ENCODE measurements around the gene TCEA2.

Gene TCEA2

DNA sequence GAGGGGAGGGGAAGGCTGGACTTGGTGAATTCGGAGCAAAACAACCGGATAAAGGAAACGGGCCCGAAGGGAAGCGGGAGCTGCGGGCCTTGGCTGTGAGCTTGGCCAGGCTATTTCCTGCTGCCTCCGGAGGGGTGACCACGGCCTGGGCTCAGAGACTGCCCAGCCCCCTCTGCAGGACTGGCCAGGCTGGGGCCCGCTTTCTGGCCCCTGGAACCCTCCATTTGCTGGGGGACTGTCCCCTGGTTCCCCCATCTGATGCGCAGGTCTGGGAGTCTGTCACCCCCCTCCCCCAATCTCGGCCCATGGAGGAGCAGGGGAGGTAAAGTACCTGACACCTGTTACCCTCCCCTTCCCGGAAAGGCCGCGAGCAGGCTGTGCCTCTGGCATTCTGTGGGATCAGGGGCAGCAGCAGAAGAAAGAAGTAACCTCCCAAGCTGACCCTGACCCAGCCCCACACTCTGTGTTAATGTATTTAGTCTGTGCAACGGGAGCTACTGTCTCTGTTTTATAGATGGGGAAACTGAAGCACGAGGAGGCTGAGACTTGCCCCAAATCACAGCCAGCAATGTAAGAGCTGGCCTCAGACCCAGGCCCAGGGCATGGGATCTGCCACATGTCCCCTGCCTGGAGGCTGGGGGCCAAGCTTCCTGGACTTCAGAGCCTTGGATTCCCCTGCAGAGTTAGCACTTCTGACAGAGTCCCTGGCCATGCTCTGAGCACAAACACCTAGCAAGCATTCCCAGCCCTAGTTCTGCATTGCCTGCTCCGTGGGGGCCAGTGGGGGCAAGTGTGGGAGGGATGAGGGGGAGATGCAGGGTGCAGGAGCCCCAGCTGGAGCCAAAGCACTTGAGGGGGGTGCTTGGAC, 23.5 kb upstream of the TCEA2 start:
- H3K9ac ChIP-seq (ENCODE audit: low read depth, low read length, poor library complexity, severe bottlenecking) = peak overlapping the region; percentile 77
- H3K79me2 ChIP-seq (ENCODE audit: insufficient read depth, low read length) = no peaks in the 10 kb centered on the region
- peak overlapping the region; percentile 79 for H3K4me3 ChIP-seq (ENCODE audit: low read length, poor library complexity, severe bottlenecking)
- no peaks in the 10 kb centered on the region for H4K20me1 ChIP-seq (ENCODE audit: insufficient read depth, low read length, poor library complexity, severe bottlenecking)
- no peaks in the 10 kb centered on the region for H3K9me3 ChIP-seq (ENCODE audit: insufficient read depth, low read depth, low read length)
- peaks cover 8% of the 10 kb centered on the region; the same call in 1 of the 2 replicates for H3K36me3 ChIP-seq (ENCODE audit: insufficient read depth, low read length)
- no peaks in the 10 kb centered on the region for H3K27me3 ChIP-seq (ENCODE audit: insufficient read depth, low read length, poor library complexity, severe bottlenecking)
- peak overlapping the region; percentile 83 for H3K4me2 ChIP-seq (ENCODE audit: low read depth, low read length, poor library complexity, severe bottlenecking)
- H2AFZ ChIP-seq (ENCODE audit: low read length) = peak overlapping the region; percentile 97
- H3F3A ChIP-seq (ENCODE audit: low read depth) = peaks cover 4% of the 10 kb centered on the region; the same call in 1 of the 2 replicates
- H3K4me1 ChIP-seq (ENCODE audit: insufficient read depth, low read length, poor library complexity, severe bottlenecking) = peaks cover 59% of the 10 kb centered on the region
- TF ChIP-seq, protein P1, sequence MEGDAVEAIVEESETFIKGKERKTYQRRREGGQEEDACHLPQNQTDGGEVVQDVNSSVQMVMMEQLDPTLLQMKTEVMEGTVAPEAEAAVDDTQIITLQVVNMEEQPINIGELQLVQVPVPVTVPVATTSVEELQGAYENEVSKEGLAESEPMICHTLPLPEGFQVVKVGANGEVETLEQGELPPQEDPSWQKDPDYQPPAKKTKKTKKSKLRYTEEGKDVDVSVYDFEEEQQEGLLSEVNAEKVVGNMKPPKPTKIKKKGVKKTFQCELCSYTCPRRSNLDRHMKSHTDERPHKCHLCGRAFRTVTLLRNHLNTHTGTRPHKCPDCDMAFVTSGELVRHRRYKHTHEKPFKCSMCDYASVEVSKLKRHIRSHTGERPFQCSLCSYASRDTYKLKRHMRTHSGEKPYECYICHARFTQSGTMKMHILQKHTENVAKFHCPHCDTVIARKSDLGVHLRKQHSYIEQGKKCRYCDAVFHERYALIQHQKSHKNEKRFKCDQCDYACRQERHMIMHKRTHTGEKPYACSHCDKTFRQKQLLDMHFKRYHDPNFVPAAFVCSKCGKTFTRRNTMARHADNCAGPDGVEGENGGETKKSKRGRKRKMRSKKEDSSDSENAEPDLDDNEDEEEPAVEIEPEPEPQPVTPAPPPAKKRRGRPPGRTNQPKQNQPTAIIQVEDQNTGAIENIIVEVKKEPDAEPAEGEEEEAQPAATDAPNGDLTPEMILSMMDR (conservative IDR thresholded peaks at IDR 0.05; ENCODE audit: low read length) = no peak
- TF ChIP-seq EZH2phosphoT487 (IDR thresholded peaks at IDR 0.05; ENCODE audit: borderline replicate concordance) = no peak
- H3K9me2 ChIP-seq (replicated peaks; ENCODE audit: low read depth, low read length) = no peaks in the 10 kb centered on the region

DNA sequence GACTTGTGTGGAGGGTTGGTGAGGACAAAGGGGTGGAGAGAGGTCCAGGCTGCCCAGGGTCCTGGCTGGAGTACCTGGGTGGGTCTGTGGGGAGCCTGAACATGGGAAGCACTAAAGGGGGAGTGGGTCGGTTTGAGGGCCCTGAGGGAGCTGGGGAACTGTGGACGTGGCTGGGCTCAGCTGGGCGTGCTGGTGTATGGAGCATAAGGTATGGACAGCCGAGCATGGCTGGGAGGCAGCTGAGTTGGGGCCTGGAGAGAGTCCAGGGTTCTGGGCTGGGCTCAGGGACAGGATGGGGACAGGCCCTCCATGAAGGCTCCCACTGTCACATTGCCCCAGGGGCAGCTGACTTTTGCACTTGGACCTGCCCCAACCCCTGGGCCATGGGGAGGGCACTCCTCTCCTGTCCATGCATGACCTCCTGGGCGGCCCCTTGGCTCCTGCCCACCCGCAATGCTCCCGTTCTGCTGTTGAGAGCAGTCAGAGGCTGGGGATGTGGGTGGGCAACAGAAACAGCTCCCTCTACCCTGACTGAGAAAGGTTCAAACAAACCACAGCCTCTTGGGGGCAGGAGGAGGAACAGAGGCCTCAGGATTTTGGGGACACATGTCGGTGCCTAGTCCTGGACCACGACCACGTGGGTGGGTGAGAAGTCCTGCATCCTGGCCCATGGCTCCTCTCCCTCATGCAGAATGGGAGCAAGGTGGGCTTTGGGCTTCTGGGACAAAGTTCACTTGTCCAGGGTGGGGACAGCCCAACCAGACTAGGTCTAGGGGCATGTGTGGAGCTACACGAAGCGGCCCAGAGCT, 22.6 kb upstream of the TCEA2 start:
- TF ChIP-seq, protein P1 (conservative IDR thresholded peaks at IDR 0.05; ENCODE audit: low read length) = no peak
- no peak for TF ChIP-seq EZH2phosphoT487 (IDR thresholded peaks at IDR 0.05; ENCODE audit: borderline replicate concordance)
- H3K4me2 ChIP-seq (ENCODE audit: low read depth, low read length, poor library complexity, severe bottlenecking) = peak overlapping the region; percentile 83
- no peaks in the 10 kb centered on the region for H3K79me2 ChIP-seq (ENCODE audit: insufficient read depth, low read length)
- no peaks in the 10 kb centered on the region for H3K36me3 ChIP-seq (ENCODE audit: insufficient read depth, low read length)
- H3K9ac ChIP-seq (ENCODE audit: low read depth, low read length, poor library complexity, severe bottlenecking) = peak overlapping the region; percentile 77
- H4K20me1 ChIP-seq (ENCODE audit: insufficient read depth, low read length, poor library complexity, severe bottlenecking) = no peaks in the 10 kb centered on the region
- H2AFZ ChIP-seq (ENCODE audit: low read length) = no peak overlapping the region
- peaks cover 59% of the 10 kb centered on the region for H3K4me1 ChIP-seq (ENCODE audit: insufficient read depth, low read length, poor library complexity, severe bottlenecking)
- no peaks in the 10 kb centered on the region for H3K27me3 ChIP-seq (ENCODE audit: insufficient read depth, low read length, poor library complexity, severe bottlenecking)
- H3K4me3 ChIP-seq (ENCODE audit: low read length, poor library complexity, severe bottlenecking) = no peak overlapping the region
- no peaks in the 10 kb centered on the region; the same call in 1 of the 2 replicates for H3F3A ChIP-seq (ENCODE audit: low read depth)
- no peaks in the 10 kb centered on the region for H3K9me3 ChIP-seq (ENCODE audit: insufficient read depth, low read depth, low read length)
- H3K9me2 ChIP-seq (replicated peaks; ENCODE audit: low read depth, low read length) = no peaks in the 10 kb centered on the region

DNA sequence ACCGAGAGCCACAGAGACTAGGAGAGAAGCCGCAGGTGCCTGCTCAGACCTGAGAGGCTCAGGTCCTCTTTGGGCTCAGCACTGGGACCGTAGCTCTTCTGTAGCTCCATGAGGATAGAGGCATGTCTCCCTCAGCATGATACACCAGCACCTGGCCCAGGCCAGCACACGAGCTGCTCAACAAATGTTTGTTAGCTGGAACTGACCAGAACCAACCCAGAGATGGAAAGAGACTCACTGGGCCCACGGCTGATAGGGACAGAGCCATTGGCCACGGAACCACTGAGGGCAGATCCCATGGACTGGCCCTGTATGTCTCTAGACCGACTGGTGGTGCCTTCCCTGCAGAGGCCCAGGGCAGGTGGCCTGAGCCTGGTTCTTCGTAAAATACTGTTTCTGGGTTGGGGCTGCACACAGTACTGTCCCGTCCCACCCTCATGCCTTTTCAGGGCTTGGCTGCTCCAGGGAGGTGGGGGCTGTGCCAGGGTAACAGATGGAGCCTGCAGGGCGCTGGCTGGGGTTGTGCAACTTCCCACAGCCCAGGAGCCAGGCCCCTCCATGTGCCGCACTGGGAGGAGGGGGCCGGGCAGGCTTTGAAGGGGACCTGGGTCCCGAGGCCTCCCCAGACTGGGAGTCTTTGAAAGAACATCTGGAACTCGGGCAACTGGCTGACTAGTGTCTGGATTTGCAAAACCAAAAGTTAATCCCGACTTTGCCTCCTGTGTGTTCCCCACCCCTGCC, 21.8 kb upstream of the TCEA2 start:
- no peak for TF ChIP-seq EZH2phosphoT487 (IDR thresholded peaks at IDR 0.05; ENCODE audit: borderline replicate concordance)
- TF ChIP-seq, protein P1 (conservative IDR thresholded peaks at IDR 0.05; ENCODE audit: low read length) = no peak
- Histone ChIP-seq H3K79me2 (ENCODE audit: insufficient read depth, low read length) (no peaks in the 10 kb centered on the region), H3K4me3 (ENCODE audit: low read length, poor library complexity, severe bottlenecking) (no peak overlapping the region), H3K9ac (ENCODE audit: low read depth, low read length, poor library complexity, severe bottlenecking) (no peak overlapping the region), H3F3A (ENCODE audit: low read depth) (no peaks in the 10 kb centered on the region), H3K36me3 (ENCODE audit: insufficient read depth, low read length) (no peaks in the 10 kb centered on the region), H3K4me1 (ENCODE audit: insufficient read depth, low read length, poor library complexity, severe bottlenecking) (peaks cover 55% of the 10 kb centered on the region), H3K9me3 (ENCODE audit: insufficient read depth, low read depth, low read length) (no peaks in the 10 kb centered on the region), H4K20me1 (ENCODE audit: insufficient read depth, low read length, poor library complexity, severe bottlenecking) (no peaks in the 10 kb centered on the region), H3K27me3 (ENCODE audit: insufficient read depth, low read length, poor library complexity, severe bottlenecking) (no peaks in the 10 kb centered on the region), H2AFZ (ENCODE audit: low read length) (no peak overlapping the region), H3K4me2 (ENCODE audit: low read depth, low read length, poor library complexity, severe bottlenecking) (no peak overlapping the region), H3K9me2 (replicated peaks; ENCODE audit: low read depth, low read length) (no peaks in the 10 kb centered on the region)
